ENCODE data around the gene LRP3.
A peak's percentile ranks its signal among the peaks of the same experiment; 100 is the strongest.

Gene LRP3

GRCh38 chr19:33241091-33241529 is 47.0 kb downstream of the LRP3 start:
- DNase-seq, result no peak

GRCh38 chr19:33241530-33242101 is 47.5 kb downstream of the LRP3 start:
- DNase-seq, result peak; percentile 18

- no peak for DNase-seq
Observed at GRCh38 chr19:33242131-33242530, 48.0 kb downstream of the LRP3 start.

- DNase-seq, result no peak
Observed at GRCh38 chr19:33242911-33243310, 48.8 kb downstream of the LRP3 start.

- no peak for DNase-seq
Observed at GRCh38 chr19:33245948-33246708, 52.0 kb downstream of the LRP3 start.

GRCh38 chr19:33246709-33247440 is 52.7 kb downstream of the LRP3 start:
- no peak for DNase-seq

- no peak for DNase-seq
Observed at GRCh38 chr19:33247441-33247819, 53.3 kb downstream of the LRP3 start.

- no peak for DNase-seq
Observed at GRCh38 chr19:33248104-33248503, 54.0 kb downstream of the LRP3 start.

GRCh38 chr19:33248553-33248953 is 54.4 kb downstream of the LRP3 start:
- DNase-seq, result no peak

GRCh38 chr19:33248954-33249613 is 55.0 kb downstream of the LRP3 start:
- no peak for DNase-seq

- DNase-seq, result no peak
Observed at GRCh38 chr19:33249740-33250366, 55.7 kb downstream of the LRP3 start.

GRCh38 chr19:33250500-33250899 is 56.4 kb downstream of the LRP3 start:
- DNase-seq, result no peak

- DNase-seq, result no peak
Observed at GRCh38 chr19:33251076-33251475, 56.9 kb downstream of the LRP3 start.

GRCh38 chr19:33251526-33252090 is 57.5 kb downstream of the LRP3 start:
- DNase-seq, result no peak

GRCh38 chr19:33252418-33252962 is 58.4 kb downstream of the LRP3 start:
- no peak for DNase-seq

GRCh38 chr19:33252971-33253370 is 58.8 kb downstream of the LRP3 start:
- DNase-seq, result no peak

GRCh38 chr19:33254245-33254824 is 60.2 kb downstream of the LRP3 start:
- no peak for DNase-seq

- no peak for DNase-seq
Observed at GRCh38 chr19:33255781-33256180, 61.7 kb downstream of the LRP3 start.

GRCh38 chr19:33256261-33256660 is 62.1 kb downstream of the LRP3 start:
- DNase-seq, result no peak

- DNase-seq, result no peak
Observed at GRCh38 chr19:33257828-33258227, 63.7 kb downstream of the LRP3 start.
